SK-N-SH (cell line): Measurements from ENCODE around the gene COLEC12. TPM values are rescaled to one million over a fixed set of nuclear protein-coding genes. Genes with fewer than 3 reads are reported as not detected.

Source experiments
- CTCF ChIA-PET: fragments of 300-600, 350-600 bp; formaldehyde crosslinking; extraction: SDS; loops from one replicate; lab custom pipeline; 2021; lab: Yijun Ruan, JAX
- POLR2A ChIA-PET: fragments of 350-600 bp; sonication (Branson Sonifier 250); formaldehyde crosslinking; extraction: SDS; loops from one replicate; lab custom pipeline; 2020; ENCODE audit warnings: antibody characterized with exemption, inconsistent platforms; lab: Yijun Ruan, JAX
- DNase-seq: peaks from one replicate; pipeline ENCODE4 v3.0.0; 2012
- H2AFZ ChIP-seq: fragments of 200-600 bp; sonication (generic); 2 replicates; pipeline ENCODE4 v1.8.1; 2016; ENCODE audit warnings: antibody characterized with exemption, mild to moderate bottlenecking, low read depth
- H3F3A ChIP-seq: fragments of 200-600 bp; sonication (generic); replicated peaks from 2 replicates; pipeline ENCODE3; 2016; ENCODE audit warnings: antibody characterized with exemption, mild to moderate bottlenecking; ENCODE audit not compliant: insufficient read depth
- H3K27ac ChIP-seq, 2 experiments: fragments of 200-500 bp in 1 of 2; fragments of 200-600 bp in 1 of 2; sonication (Bioruptor generic) in 1 of 2; sonication (generic), shearing (Covaris generic) in 1 of 2; 2 replicates each; pipeline versions ENCODE4 v1.5.1 to v1.6.1; 2014 to 2016; ENCODE audit warnings: low read depth in 2 of 2, inconsistent platforms in 1 of 2, low read length in 1 of 2, mild to moderate bottlenecking in 1 of 2, mixed read lengths in 1 of 2
- H3K27me3 ChIP-seq: fragments of 200-600 bp; sonication (generic), shearing (Covaris generic); 2 replicates; pipeline ENCODE4 v1.6.1; 2016; ENCODE audit warnings: mixed run types; ENCODE audit not compliant: insufficient read depth
- H3K36me3 ChIP-seq, 2 experiments: fragments of 200-500 bp in 1 of 2; fragments of 200-600 bp in 1 of 2; sonication (Bioruptor generic) in 1 of 2; sonication (generic) in 1 of 2; replicated peaks in 1 of 2; 2 replicates each; pipeline versions ENCODE3 to v1.5.1; 2014 to 2016; ENCODE audit warnings: low read length in 1 of 2, mild to moderate bottlenecking in 1 of 2; ENCODE audit not compliant: insufficient read depth in 2 of 2, control insufficient read depth in 1 of 2
- H3K4me1 ChIP-seq, 2 experiments: fragments of 200-500 bp in 1 of 2; fragments of 200-600 bp in 1 of 2; sonication (Bioruptor generic) in 1 of 2; sonication (generic), shearing (Covaris generic) in 1 of 2; 2 replicates each; pipeline versions ENCODE4 v1.5.1 to v1.6.1; 2014 to 2016; ENCODE audit warnings: low read depth in 1 of 2, low read length in 1 of 2, mixed run types in 1 of 2; ENCODE audit not compliant: insufficient read depth in 2 of 2, control insufficient read depth in 1 of 2
- H3K4me2 ChIP-seq: fragments of 200-600 bp; sonication (generic), shearing (Covaris generic); 2 replicates; pipeline ENCODE4 v1.6.1; 2017; ENCODE audit warnings: mixed run types
- H3K4me3 ChIP-seq, 2 experiments: fragments of 200-500 bp in 1 of 2; fragments of 200-600 bp in 1 of 2; sonication (Bioruptor generic) in 1 of 2; sonication (generic), shearing (Covaris generic) in 1 of 2; 2 replicates each; pipeline versions ENCODE4 v1.5.1 to v1.8.1; 2014 to 2016; ENCODE audit warnings: low read depth in 2 of 2, inconsistent platforms in 1 of 2, low read length in 1 of 2, mild to moderate bottlenecking in 1 of 2, mixed read lengths in 1 of 2, moderate library complexity in 1 of 2
- H3K79me2 ChIP-seq: fragments of 200-600 bp; sonication (generic); 2 replicates; pipeline ENCODE4 v1.8.1; 2017; ENCODE audit warnings: mild to moderate bottlenecking; ENCODE audit not compliant: insufficient read depth
- H3K9ac ChIP-seq: fragments of 200-600 bp; sonication (generic); 2 replicates; pipeline ENCODE4 v1.6.1; 2017; ENCODE audit warnings: mixed run types
- H3K9me2 ChIP-seq: fragments of 200-600 bp; sonication (generic); 2 replicates; pipeline ENCODE4 v1.6.1; 2017; ENCODE audit warnings: mixed run types
- H3K9me3 ChIP-seq: fragments of 200-600 bp; sonication (generic); 2 replicates; pipeline ENCODE4 v1.6.1; 2017; ENCODE audit warnings: mixed run types, mild to moderate bottlenecking, moderate library complexity
- H4K20me1 ChIP-seq: fragments of 200-600 bp; sonication (generic); 2 replicates; pipeline ENCODE4 v1.6.1; 2017; ENCODE audit warnings: mild to moderate bottlenecking, mixed run types; ENCODE audit not compliant: insufficient read depth
- CHD2 ChIP-seq: fragments of 150-350 bp; IDR thresholded peaks from 2 replicates; pipeline ENCODE4 v1.6.1; 2018; ENCODE audit warnings: low read length; ENCODE audit not compliant: partially characterized antibody
- ELF1 ChIP-seq: IDR thresholded peaks from 2 replicates; pipeline ENCODE4 v1.4.0; 2012
- EP300 ChIP-seq, 2 experiments: IDR thresholded peaks; 2 replicates each; pipeline versions ENCODE4 v1.4.0 to v1.6.1; 2012; ENCODE audit warnings: borderline replicate concordance in 1 of 2, low read depth in 1 of 2, low read length in 1 of 2
- EZH2phosphoT487 ChIP-seq: fragments of 200-600 bp; sonication (generic); IDR thresholded peaks from 2 replicates; pipeline ENCODE4 v1.6.1; 2017; ENCODE audit warnings: low read depth, mixed run types, mild to moderate bottlenecking, antibody characterized with exemption, moderate library complexity, borderline replicate concordance
- FOSL2 ChIP-seq: IDR thresholded peaks from 2 replicates; pipeline ENCODE4 v1.4.0; 2012; ENCODE audit warnings: low read depth, mild to moderate bottlenecking, moderate library complexity, borderline replicate concordance
- FOXJ3 ChIP-seq: sonication (generic); formaldehyde crosslinking; IDR thresholded peaks from 2 replicates; pipeline ENCODE4 v1.5.1; 2020; ENCODE audit warnings: mild to moderate bottlenecking, missing genetic modification reagents
- FOXM1 ChIP-seq: IDR thresholded peaks from 2 replicates; pipeline ENCODE4 v1.4.0; 2012; ENCODE audit warnings: low read depth, mild to moderate bottlenecking
- GABPA ChIP-seq: IDR thresholded peaks from 2 replicates; pipeline ENCODE4 v1.4.0; 2012; ENCODE audit warnings: low read depth, mild to moderate bottlenecking
- NFIC ChIP-seq: IDR thresholded peaks from 2 replicates; pipeline ENCODE4 v1.4.0; 2012; ENCODE audit warnings: borderline replicate concordance
- PBX3 ChIP-seq: IDR thresholded peaks from 2 replicates; pipeline ENCODE4; 2012
- RCOR1 ChIP-seq: fragments of 150-350 bp; IDR thresholded peaks from 2 replicates; pipeline ENCODE4 v1.6.1; 2017; ENCODE audit warnings: antibody characterized with exemption, low read length
- RXRA ChIP-seq: IDR thresholded peaks from 2 replicates; pipeline ENCODE4 v1.4.0; 2012; ENCODE audit warnings: low read depth, mild to moderate bottlenecking, borderline replicate concordance
- USF1 ChIP-seq: IDR thresholded peaks from 2 replicates; pipeline ENCODE4 v1.4.0; 2012; ENCODE audit warnings: low read depth, borderline replicate concordance
- YY1 ChIP-seq: IDR thresholded peaks from 2 replicates; pipeline ENCODE4 v1.4.0; 2012; ENCODE audit warnings: low read depth, mild to moderate bottlenecking
- WGBS: methylation state at CpG from one replicate; pipeline ENCODE4 v1.1.6; 2017; ENCODE audit warnings: low lambda C conversion rate; 5-methylcytosine and 5-hydroxymethylcytosine counted together
- polyA plus RNA-seq, 3 experiments: library from polyadenylated mRNA; depleted of rRNA; stranded (reverse); fragments of >200 nt; gene quantifications; 2 replicates each; pipeline ENCODE4 v1.2.3, GENCODE V29; 2012
- TF ChIP-seq, protein P1 (sequence below): IDR thresholded peaks from 2 replicates; pipeline ENCODE4 v1.6.1; 2012; ENCODE audit warnings: mild to moderate bottlenecking, low read depth, low read length, moderate library complexity
- TF ChIP-seq, protein P2 (sequence below): fragments of 150-350 bp; IDR thresholded peaks from 2 replicates; pipeline ENCODE4 v1.6.1; 2016; ENCODE audit warnings: mild to moderate bottlenecking, low read depth, low read length

Gene COLEC12
- polyA plus RNA-seq, 1 of the 3 experiments (the other 2 are of a cell fraction): 41.2 TPM

GRCh38 chr18:332007-332406, 168.5 kb downstream of the COLEC12 start:
- no peak overlapping the region for H2AFZ ChIP-seq
- DNase-seq: no peak
- H3K79me2 ChIP-seq: no peaks in the 10 kb centered on the region
- no peak overlapping the region for H3K27ac ChIP-seq
- ChIA-PET POLR2A (no interaction called here), CTCF (interaction anchor here (1.5 kb wide), 1 partner anchor 38 kb away, joined by 3 read pairs; no protein-coding TSS in a partner anchor)
- no peaks in the 10 kb centered on the region for H3K27me3 ChIP-seq
- no peaks in the 10 kb centered on the region for H3K9me3 ChIP-seq
- H3K9ac ChIP-seq: no peak overlapping the region
- no peaks in the 10 kb centered on the region for H3F3A ChIP-seq
- no peak overlapping the region for H3K4me2 ChIP-seq
- H3K4me1 ChIP-seq: peaks cover 0 to 11% of the 10 kb centered on the region in 2 experiments; a peak in 1 of 4 replicates
- TF ChIP-seq, protein P1, sequence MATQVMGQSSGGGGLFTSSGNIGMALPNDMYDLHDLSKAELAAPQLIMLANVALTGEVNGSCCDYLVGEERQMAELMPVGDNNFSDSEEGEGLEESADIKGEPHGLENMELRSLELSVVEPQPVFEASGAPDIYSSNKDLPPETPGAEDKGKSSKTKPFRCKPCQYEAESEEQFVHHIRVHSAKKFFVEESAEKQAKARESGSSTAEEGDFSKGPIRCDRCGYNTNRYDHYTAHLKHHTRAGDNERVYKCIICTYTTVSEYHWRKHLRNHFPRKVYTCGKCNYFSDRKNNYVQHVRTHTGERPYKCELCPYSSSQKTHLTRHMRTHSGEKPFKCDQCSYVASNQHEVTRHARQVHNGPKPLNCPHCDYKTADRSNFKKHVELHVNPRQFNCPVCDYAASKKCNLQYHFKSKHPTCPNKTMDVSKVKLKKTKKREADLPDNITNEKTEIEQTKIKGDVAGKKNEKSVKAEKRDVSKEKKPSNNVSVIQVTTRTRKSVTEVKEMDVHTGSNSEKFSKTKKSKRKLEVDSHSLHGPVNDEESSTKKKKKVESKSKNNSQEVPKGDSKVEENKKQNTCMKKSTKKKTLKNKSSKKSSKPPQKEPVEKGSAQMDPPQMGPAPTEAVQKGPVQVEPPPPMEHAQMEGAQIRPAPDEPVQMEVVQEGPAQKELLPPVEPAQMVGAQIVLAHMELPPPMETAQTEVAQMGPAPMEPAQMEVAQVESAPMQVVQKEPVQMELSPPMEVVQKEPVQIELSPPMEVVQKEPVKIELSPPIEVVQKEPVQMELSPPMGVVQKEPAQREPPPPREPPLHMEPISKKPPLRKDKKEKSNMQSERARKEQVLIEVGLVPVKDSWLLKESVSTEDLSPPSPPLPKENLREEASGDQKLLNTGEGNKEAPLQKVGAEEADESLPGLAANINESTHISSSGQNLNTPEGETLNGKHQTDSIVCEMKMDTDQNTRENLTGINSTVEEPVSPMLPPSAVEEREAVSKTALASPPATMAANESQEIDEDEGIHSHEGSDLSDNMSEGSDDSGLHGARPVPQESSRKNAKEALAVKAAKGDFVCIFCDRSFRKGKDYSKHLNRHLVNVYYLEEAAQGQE: no peak
- TF ChIP-seq YY1 (no peak), ELF1 (no peak)
- TF ChIP-seq, all 33 proteins: peak for 0
- WGBS: 93% methylated on average over 4 of the region's 4 CpGs
- no peaks in the 10 kb centered on the region for H4K20me1 ChIP-seq
- no peaks in the 10 kb centered on the region for H3K36me3 ChIP-seq
- no peaks in the 10 kb centered on the region for H3K9me2 ChIP-seq
- H3K4me3 ChIP-seq: no peak overlapping the region

DNA sequence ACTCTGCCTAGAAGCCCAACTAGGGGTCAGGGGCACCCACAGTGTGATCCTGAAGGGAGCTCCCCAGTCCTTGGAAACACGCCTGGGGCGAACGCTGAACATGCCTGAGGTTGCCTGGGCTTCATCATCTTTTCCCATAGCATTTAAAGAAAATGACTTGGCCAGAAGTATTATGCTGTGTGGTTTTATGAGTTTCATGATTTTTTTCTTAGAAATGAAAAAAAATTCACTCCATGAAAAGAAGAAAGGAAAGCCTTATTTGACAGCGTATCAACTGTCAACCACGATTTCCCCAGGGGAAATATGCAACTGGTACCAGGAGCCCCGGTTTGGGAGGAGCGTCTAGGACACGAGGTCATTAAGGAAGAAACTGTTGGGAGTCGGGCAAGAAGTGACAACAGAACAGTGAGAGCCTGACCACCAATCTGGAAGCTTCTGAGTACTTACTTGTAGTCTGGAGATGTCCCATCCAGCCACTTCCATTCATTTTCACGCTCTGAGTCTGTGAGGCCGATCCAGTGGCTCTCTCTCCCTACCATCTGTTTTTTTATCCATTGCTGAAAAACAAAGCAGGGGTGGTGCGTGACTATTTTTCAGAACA, 169.2 kb downstream of the COLEC12 start:
- Histone ChIP-seq H3K9ac (no peak overlapping the region), H3F3A (no peaks in the 10 kb centered on the region), H3K27ac (no peak overlapping the region), H3K4me2 (no peak overlapping the region), H3K79me2 (no peaks in the 10 kb centered on the region), H2AFZ (no peak overlapping the region), H3K4me1 (peaks cover 0 to 11% of the 10 kb centered on the region in 2 experiments; a peak in 1 of 4 replicates), H3K9me3 (no peaks in the 10 kb centered on the region), H3K9me2 (no peaks in the 10 kb centered on the region), H3K36me3 (no peaks in the 10 kb centered on the region), H4K20me1 (no peaks in the 10 kb centered on the region), H3K4me3 (no peak overlapping the region), H3K27me3 (no peaks in the 10 kb centered on the region)
- POLR2A ChIA-PET: no interaction called here
- no peak for DNase-seq
- CTCF ChIA-PET: no interaction called here
- WGBS: 88% methylated on average over 12 of the region's 12 CpGs
- no peak for TF ChIP-seq FOXM1
- TF ChIP-seq, protein P1: no peak
- TF ChIP-seq FOSL2: no peak
- TF ChIP-seq USF1: no peak
- no peak for TF ChIP-seq CHD2
- TF ChIP-seq GABPA: no peak
- no peak for TF ChIP-seq RCOR1
- TF ChIP-seq EP300 (IDR thresholded peaks at IDR 0.05; ENCODE audit: borderline replicate concordance in 1 of 2, low read depth in 1 of 2, low read length in 1 of 2): no peak
- no peak for TF ChIP-seq EZH2phosphoT487
- no peak for TF ChIP-seq ELF1
- TF ChIP-seq, protein P2, sequence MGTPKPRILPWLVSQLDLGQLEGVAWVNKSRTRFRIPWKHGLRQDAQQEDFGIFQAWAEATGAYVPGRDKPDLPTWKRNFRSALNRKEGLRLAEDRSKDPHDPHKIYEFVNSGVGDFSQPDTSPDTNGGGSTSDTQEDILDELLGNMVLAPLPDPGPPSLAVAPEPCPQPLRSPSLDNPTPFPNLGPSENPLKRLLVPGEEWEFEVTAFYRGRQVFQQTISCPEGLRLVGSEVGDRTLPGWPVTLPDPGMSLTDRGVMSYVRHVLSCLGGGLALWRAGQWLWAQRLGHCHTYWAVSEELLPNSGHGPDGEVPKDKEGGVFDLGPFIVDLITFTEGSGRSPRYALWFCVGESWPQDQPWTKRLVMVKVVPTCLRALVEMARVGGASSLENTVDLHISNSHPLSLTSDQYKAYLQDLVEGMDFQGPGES: no peak
- TF ChIP-seq RXRA: no peak
- no peak for TF ChIP-seq NFIC
- no peak for TF ChIP-seq PBX3
- TF ChIP-seq FOXJ3 (CRISPR knock-in tag): no peak
